GM18951 (cell line): ENCODE data around the gene CD6.

ENCODE experiments used
- POLR2A ChIP-seq: IDR thresholded peaks from 4 replicates; pipeline ENCODE4 v1.6.1; 2011; ENCODE audit warnings: mild to moderate bottlenecking; ENCODE audit not compliant: insufficient read length, insufficient read depth; ENCODE audit errors: extremely low read depth
- in situ Hi-C: fragments of 300-500 bp; cut with MboI; formaldehyde crosslinking; loops from one replicate; pipeline ENCODE4 v1.12.0; 2022; ENCODE audit warnings: low sequenced_read_pairs, mixed read lengths, inconsistent platforms; ENCODE audit not compliant: unreplicated experiment

The CD6 gene

DNA sequence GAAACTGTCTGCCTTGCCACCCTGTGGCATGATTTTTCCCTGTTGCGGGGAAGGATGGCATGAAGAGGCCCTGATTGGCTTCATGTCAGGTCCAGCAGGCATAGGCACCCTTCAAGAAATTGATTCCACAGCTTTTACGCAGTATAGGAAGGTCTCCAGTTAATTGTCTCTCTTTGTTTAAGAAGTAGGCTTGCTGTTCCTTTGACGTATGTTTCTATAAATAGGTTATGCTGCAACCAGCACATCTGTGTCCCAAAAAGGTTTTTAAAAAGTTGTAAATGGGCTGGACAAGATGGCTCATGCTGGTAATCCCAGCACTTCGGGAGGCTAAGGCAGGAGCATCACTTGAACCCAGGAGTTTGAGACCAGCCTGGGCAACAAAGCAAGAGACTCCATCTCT, 62.6 kb downstream of the CD6 start:
- in situ Hi-C loops: no loop called here
- TF ChIP-seq POLR2A: no peak

DNA sequence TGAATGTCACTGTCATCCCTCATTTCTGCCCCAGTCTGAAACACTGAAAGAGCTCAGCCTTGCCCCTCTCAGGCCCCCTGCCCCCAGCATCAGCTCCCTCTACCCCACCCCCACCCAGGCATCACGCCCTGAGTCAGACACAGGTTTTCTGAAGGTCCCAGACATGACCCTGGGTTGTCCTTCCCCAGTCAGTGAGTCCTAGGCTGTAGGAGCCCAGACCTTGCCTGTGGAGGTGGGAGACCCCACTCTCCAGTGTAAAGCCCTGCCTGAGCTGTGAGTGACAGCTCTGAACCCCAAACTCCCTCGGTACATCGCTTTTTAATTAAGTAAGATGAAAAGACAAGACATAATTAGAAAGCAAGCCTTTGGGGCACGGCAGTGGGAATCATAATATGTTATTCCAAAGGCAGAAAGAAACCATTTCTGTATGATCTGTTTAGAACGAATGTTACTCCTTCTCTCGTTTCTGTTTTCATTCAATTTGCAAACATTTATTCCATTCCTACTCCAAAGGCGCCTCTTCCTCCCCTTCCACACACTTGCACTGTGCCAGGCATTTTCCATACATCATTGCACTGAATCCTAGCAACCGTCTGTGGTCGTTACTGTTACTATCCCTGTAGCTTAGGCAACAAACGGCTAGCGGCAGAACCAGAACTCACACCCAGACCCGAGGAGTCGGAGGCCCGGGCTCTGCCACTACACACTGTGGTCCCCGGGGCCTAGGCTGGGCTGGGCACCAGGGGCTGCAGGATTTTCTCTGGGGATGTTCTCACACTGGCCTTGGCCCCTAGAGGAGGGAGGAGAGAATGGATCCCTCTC, 63.4 kb downstream of the CD6 start:
- TF ChIP-seq POLR2A: no peak
- in situ Hi-C loops: no loop called here

DNA sequence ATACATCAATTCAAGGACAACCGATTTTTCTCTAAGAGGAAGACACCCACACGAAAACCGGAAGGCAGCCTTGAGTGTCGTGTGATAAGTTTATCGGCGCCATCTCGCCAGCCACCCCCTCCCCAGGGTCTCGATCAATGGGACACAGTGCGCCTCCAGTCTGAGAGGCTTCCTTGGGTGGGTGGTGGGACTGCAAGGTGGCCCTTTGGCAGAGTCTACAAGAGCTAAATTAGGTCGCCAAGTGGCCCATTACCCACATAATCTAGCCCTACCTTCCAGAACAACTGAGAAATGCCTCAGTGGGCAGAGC, 64.0 kb downstream of the CD6 start:
- in situ Hi-C loops: no loop called here
- no peak for TF ChIP-seq POLR2A

DNA sequence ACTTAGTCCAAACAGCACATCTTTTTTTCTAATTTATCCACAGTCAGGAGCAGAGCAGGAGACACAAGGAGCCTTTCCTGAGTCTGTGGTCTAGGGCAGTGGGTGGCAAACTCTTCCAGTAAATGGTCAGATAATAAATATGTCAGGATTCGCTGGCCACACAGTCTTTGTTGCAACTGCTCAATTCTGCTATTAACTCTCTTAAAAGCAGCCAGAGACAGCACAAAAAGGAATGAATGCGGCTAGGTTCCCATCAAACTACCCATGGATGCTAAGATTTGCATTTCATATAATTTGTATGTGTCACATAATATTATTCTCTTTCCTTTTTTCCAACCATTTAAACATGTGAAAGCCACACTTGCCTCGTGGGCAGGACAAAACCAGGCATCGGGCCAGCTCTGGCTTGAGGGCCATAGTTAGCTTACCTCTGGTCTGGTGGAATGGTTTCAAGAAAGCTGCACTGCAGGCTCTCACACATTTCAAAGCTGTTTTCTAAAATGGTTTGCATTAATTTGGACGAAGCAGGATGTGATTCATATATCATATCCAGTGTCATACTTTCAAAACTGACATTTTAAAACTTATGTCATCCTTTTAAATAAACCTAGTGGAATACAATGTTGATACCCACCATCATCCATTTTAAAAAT, 66.1 kb downstream of the CD6 start:
- in situ Hi-C loops: no loop called here
- no peak for TF ChIP-seq POLR2A

DNA sequence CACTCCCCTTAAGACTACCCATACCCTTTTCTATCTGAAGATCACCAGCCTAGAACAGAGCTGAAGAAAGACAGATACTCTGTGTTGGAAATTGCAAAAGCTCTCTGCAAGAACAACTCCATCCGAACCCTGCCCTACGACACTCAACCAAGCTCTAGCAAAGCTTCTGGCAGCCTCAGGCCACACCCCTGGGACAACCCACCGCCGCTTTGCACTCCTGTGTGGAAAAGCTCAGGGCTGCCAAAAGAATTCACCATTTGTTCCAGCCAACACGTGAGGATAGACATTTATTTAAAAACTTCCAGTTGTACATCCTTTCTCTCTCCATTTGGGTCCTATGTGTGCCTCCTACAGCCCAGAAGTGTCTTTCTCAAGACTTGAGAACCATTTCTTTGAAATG, 68.4 kb downstream of the CD6 start:
- in situ Hi-C loops: no loop called here
- TF ChIP-seq POLR2A: no peak

DNA sequence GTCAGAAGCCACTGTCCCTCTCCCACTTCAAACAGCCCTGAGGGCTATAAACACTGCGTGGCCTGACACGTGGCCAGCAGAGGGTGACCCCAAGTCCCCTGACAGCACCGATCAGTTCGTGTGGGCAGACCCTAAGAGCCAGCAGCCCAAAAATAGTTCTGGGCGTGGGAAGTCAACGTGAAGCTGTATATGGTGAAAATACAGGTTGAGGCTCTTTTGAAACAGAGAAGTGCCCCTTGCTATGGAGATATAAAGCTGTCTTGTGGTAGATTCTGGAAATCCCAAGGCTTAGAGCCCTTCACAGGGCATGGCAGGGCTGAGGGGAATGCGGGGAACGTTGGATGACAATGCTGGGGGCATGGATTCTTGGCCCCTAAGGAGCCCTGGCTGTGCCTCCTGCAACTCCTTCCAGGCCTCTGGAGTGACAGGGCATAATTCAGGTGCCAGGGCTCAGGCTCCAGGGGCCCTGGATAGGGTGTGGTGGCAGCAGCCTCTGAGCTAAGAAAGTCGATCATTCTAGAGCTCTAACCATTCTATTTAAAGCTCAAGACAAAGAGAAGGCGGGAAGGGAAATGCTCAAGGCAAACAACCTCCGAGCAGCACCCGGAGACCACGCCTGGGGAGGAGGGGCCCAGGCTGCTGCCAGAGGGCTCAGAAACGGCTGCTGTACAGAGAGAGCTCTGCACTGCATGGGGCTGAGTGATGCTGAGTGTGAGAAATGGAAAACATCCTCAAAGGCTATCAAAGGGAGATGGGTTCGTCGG, 70.5 kb downstream of the CD6 start:
- peak; percentile 31 for TF ChIP-seq POLR2A
- in situ Hi-C loops: no loop called here

DNA sequence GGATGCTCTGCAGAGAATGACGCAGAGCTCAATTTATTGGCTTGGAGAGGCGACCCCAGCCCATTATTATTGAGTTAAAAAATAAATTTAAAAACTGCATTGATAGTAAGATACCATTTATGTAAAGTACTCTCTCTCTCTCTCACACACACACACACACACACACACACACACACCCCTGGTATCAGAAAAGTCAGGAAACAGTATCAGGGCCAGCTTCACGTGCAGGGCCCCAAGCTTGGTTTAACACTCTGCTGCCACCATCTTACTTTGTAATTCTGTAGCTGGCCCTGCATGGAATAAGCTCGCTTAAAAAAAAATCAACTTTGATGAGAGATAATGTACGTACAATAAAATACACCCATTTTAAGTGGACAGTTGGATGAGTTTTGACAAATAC, 71.1 kb downstream of the CD6 start:
- in situ Hi-C loops: no loop called here
- TF ChIP-seq POLR2A: no peak

DNA sequence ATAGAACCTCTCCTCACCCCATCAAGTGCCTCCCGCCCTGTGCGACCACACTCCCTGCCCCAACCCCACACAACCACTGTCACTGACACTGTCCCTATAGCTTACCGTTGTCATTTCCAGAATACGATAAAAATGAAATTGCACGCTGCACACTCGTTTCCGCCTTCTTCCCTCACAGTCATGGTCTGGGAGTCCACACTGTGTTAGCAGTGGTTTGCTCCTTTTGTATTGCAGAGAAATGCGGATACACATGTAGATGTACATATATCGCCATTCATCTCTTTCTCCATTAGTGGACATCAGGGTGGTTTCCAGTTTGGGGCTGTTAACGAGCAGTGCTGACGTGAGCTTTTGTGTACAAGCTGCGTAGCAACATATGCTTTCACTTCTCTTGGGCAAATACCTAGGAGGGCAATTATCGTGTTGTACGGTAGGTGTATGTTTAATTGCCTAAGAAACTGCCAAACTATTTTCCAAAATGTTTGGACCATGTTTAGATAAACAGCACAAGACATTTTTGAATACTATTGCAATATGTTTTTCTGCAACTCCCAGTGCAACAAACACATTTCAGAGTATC, 71.6 kb downstream of the CD6 start:
- TF ChIP-seq POLR2A: no peak
- in situ Hi-C loops: no loop called here

DNA sequence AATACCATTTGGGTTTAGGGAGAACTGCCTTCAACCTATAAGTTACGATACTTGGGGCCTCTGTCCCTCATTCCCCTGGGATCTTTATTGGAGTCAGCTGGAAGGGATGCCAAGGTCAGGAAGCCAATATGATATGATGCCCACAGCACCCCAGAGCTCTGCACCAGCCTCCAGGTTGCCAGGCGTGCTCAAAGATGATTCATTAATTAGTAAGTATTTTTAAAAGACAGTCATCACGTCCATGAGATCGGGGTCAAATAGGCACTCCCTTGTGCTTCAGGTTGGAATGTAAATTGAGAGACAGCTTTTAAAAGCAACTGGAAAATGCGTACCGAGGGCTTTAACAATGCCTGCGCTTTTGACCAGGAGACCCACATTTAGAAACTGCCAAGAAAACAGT, 73.8 kb downstream of the CD6 start:
- TF ChIP-seq POLR2A: no peak
- in situ Hi-C loops: no loop called here

DNA sequence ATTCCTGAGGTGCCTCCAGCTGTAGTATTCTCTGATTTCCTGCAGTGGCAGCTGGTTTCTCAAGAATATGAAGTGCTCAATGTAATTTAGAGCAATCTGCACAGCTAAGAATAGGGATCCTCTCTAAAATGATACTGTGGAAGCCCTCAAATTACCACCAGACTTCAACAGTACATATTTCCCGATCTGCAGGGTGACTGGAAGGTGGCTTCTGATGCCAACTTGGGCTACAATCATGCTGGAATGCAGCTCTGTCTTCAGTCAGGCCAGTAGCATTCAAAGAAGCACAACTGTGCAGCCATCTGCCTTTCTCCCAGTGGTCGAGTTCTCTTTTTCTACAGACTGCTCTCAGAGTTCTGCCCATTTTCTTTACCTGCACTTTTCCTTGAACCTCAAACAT, 75.4 kb downstream of the CD6 start:
- TF ChIP-seq POLR2A: no peak
- in situ Hi-C loops: no loop called here

DNA sequence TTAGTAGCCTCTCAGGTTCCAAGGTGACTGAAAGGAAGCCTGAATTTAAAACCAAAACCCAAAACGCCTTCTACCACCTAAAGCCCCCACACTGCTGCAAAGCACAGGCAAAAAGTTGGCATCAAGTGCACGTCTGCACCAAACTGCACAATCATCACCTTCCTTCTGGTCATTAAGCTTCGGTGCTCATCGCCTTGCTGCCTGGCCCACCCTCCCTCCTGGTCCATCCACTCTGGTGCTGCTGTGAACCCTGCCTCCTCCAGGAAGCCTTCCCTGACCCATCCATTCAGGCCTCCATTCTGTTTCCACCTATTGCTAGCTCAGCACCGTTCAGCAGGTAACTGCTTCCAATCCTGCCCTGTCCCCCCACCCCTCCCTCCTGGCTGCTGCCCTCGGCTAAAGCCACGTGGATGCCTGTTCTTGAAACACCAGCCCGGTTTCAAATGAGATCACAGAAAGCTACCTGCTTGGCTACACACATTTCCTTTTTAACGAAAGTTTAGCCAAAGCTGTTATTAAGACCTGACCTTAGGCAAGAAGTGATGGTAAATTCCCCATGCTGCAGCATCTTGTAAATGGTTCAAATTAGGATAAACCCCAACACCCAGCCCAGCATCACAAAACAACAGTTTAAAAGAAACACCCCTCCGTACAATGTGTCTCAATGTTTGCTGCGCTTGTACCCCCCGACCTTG, 77.0 kb downstream of the CD6 start:
- in situ Hi-C loops: no loop called here
- no peak for TF ChIP-seq POLR2A

DNA sequence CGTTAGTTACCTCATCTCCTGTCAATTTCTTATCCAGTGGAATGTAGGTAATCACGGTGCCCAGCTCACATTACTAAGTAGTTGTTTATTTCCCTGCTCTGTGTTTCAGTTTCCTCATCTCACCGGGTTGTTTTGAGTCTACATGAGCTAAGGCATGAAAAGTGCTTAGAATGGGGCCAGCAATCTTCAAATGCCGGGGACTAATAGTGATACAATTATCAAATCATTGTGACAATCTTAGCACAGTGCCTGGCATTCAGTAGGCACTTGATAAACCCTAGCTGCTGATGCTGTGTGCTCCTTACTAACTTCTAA, 77.5 kb downstream of the CD6 start:
- TF ChIP-seq POLR2A: no peak
- in situ Hi-C loops: no loop called here

DNA sequence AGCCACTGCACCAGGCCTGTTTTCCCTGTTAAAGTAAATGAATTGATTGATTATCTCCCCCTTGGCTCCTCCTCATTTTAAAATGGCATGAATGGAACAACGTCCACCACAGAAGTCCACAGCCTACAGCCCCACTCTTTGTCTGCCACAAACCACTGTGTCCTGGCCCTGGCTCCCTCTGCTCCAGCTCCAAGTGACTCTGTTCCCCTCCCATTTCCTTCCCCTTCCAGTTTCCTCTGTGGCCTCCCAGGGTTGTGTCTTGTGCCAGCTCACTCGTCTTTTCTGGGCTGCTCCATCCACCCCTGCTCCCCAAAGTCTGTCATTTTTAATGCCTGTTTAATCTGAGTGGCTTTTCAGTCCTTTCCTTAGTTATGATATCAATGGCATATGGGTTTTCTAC, 78.4 kb downstream of the CD6 start:
- in situ Hi-C loops: no loop called here
- no peak for TF ChIP-seq POLR2A

DNA sequence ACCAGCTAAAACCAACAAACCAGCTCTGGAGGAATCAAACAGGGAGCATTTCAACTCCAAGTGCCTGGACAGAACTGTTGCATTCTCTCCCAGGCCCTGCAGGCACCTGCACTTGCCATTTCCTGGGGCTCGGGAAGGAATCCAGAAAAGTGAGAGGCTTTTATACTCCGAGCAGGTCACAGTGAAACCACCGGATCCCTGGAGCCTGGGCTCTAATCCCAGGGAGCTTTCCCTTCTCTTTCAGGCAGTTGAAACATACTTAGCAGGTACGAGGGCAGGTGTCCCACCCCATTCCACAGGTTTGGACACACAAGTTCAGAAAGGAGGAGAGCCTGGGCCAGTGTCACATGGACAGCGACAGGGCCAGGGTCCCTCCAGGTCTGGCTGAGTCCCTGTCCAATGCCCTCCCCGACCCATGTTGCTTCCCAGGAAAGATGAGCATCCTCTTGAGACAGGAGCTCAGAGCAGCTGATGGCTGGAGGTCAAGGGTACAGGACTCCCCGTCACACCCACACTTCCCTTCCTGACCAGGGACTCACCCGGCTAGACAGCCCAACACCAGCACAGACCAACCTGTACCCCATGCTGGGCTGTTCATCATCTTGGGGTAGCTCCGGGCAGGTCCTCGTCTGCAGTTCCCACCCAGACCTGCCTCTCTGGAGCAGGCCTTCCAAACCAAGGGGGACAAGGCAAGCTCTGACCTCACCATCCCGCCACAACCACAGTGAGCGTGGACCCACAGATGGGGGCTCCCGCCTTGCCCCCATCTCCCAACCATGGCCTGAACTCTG, 80.9 kb downstream of the CD6 start:
- TF ChIP-seq POLR2A: no peak
- in situ Hi-C loops: no loop called here
